ENCODE data around the gene TMEM163. TPM values are rescaled to one million over a fixed set of nuclear protein-coding genes. Genes with fewer than 3 reads are reported as not detected.

Gene TMEM163
- total and polyA plus RNA-seq, 2 donors from 2014 or later = 2.6 to 5.9 TPM

DNA sequence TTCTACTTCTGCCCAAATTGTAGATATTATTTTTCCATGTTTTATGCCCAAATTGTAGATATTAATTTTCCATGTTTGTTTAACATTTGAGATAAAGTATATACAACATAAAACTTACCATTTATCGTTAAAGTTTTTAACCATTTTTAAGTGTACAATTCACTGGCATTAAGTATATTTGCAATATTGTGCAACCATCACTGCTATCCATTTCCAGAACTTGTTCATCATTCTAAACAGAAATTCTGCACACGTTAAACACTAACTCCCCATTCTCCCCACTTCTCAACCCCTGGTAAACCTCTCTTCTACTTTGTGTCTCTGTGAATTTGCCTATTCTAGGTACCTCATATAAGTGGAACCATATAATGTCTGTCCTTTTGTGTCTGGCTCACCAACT, 302.8 kb downstream of the TMEM163 start:
- Histone ChIP-seq H3K4me3 (ENCODE audit: low read length in 3 of 3) (no peak overlapping the region), H3K27me3 (ENCODE audit: control insufficient read depth, insufficient read depth, low read length) (no peaks in the 10 kb centered on the region), H3K4me1 (ENCODE audit: control insufficient read depth in 2 of 3, insufficient read depth in 2 of 3, low read depth in 1 of 3, low read length in 3 of 3) (peaks cover 0 to 2% (median 0%) of the 10 kb centered on the region in 3 donors), H3K27ac (ENCODE audit: low read depth in 2 of 2, low read length in 2 of 2) (no peak overlapping the region), H3K9me3 (ENCODE audit: control insufficient read depth in 2 of 3, insufficient read depth in 1 of 3, low read length in 3 of 3) (no peaks in the 10 kb centered on the region), H3K36me3 (ENCODE audit: control insufficient read depth in 2 of 3, insufficient read depth in 3 of 3, low read length in 3 of 3) (no peaks in the 10 kb centered on the region), H3K9ac (ENCODE audit: low read length in 3 of 3) (no peak overlapping the region)
- DNase-seq (no peak), FAIRE-seq (no peak)
- intact Hi-C loops (cut with DNase I) = loop anchor here (5.0 to 10.0 kb wide), 2 partner anchors 301 to 524 kb away; no protein-coding TSS in a partner anchor
- TF ChIP-seq, protein P1, sequence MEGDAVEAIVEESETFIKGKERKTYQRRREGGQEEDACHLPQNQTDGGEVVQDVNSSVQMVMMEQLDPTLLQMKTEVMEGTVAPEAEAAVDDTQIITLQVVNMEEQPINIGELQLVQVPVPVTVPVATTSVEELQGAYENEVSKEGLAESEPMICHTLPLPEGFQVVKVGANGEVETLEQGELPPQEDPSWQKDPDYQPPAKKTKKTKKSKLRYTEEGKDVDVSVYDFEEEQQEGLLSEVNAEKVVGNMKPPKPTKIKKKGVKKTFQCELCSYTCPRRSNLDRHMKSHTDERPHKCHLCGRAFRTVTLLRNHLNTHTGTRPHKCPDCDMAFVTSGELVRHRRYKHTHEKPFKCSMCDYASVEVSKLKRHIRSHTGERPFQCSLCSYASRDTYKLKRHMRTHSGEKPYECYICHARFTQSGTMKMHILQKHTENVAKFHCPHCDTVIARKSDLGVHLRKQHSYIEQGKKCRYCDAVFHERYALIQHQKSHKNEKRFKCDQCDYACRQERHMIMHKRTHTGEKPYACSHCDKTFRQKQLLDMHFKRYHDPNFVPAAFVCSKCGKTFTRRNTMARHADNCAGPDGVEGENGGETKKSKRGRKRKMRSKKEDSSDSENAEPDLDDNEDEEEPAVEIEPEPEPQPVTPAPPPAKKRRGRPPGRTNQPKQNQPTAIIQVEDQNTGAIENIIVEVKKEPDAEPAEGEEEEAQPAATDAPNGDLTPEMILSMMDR (IDR thresholded peaks at IDR 0.05; ENCODE audit: borderline replicate concordance, extremely low read depth, insufficient read depth) = no peak

DNA sequence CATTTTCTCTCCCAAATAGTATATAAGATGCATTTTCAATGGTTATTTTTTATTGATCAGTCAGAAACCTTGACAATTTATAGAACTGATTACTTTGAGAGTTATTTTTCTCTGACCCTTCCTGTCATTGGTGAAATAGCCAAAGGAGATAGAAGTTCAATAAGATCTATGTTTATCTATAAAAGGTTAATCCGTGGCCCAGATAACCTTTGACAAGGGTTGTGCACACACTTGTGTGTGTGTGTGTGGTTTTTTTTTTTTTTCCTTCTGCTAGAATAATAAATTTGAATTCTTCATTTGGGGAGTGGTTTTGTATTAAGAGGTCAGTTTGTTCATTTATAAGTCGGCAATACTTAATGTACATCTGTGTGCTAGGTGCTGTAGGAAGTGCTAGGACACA, 304.9 kb downstream of the TMEM163 start:
- DNase-seq (no peak), FAIRE-seq (no peak)
- Histone ChIP-seq H3K27me3 (ENCODE audit: control insufficient read depth, insufficient read depth, low read length) (no peaks in the 10 kb centered on the region), H3K36me3 (ENCODE audit: control insufficient read depth in 2 of 3, insufficient read depth in 3 of 3, low read length in 3 of 3) (no peaks in the 10 kb centered on the region), H3K27ac (ENCODE audit: low read depth in 2 of 2, low read length in 2 of 2) (no peak overlapping the region), H3K9ac (ENCODE audit: low read length in 3 of 3) (no peak overlapping the region), H3K4me3 (ENCODE audit: low read length in 3 of 3) (no peak overlapping the region), H3K4me1 (ENCODE audit: control insufficient read depth in 2 of 3, insufficient read depth in 2 of 3, low read depth in 1 of 3, low read length in 3 of 3) (peaks cover 0 to 2% (median 0%) of the 10 kb centered on the region in 3 donors), H3K9me3 (ENCODE audit: control insufficient read depth in 2 of 3, insufficient read depth in 1 of 3, low read length in 3 of 3) (no peaks in the 10 kb centered on the region)
- intact Hi-C loops (cut with DNase I) = loop anchor here (10.0 kb wide), 1 partner anchor 299 kb away; no protein-coding TSS in a partner anchor
- TF ChIP-seq, protein P1 (IDR thresholded peaks at IDR 0.05; ENCODE audit: borderline replicate concordance, extremely low read depth, insufficient read depth) = no peak

DNA sequence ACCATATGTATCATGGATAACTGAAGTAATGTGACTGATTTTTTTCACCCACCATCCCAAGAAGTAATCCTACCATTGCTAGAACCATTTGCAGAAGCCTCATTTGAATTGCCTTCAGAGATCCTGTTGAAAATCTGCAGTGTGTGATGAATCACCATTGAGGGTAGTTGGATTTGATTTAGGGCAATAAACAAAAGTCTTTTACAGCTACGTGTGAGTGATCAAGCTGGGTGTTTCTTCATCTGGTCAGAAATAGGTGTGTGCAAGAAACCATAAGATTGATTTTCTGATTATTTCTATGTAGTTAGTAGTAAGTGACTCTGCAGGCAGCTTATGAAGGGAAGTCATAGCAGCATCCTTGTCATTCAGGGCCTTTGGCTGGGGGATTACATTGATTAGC, 305.4 kb downstream of the TMEM163 start:
- H3K27me3 ChIP-seq (ENCODE audit: control insufficient read depth, insufficient read depth, low read length) = no peaks in the 10 kb centered on the region
- DNase-seq (no peak), FAIRE-seq (no peak)
- no peaks in the 10 kb centered on the region for H3K9me3 ChIP-seq (ENCODE audit: control insufficient read depth in 2 of 3, insufficient read depth in 1 of 3, low read length in 3 of 3)
- H3K9ac ChIP-seq (ENCODE audit: low read length in 3 of 3) = no peak overlapping the region
- H3K36me3 ChIP-seq (ENCODE audit: control insufficient read depth in 2 of 3, insufficient read depth in 3 of 3, low read length in 3 of 3) = no peaks in the 10 kb centered on the region
- no peak overlapping the region for H3K27ac ChIP-seq (ENCODE audit: low read depth in 2 of 2, low read length in 2 of 2)
- intact Hi-C loops (cut with DNase I) = loop anchor here (10.0 kb wide), 1 partner anchor 299 kb away; no protein-coding TSS in a partner anchor
- no peak overlapping the region for H3K4me3 ChIP-seq (ENCODE audit: low read length in 3 of 3)
- TF ChIP-seq, protein P1 (IDR thresholded peaks at IDR 0.05; ENCODE audit: borderline replicate concordance, extremely low read depth, insufficient read depth) = no peak
- H3K4me1 ChIP-seq (ENCODE audit: control insufficient read depth in 2 of 3, insufficient read depth in 2 of 3, low read depth in 1 of 3, low read length in 3 of 3) = peaks cover 0 to 2% (median 0%) of the 10 kb centered on the region in 3 donors

DNA sequence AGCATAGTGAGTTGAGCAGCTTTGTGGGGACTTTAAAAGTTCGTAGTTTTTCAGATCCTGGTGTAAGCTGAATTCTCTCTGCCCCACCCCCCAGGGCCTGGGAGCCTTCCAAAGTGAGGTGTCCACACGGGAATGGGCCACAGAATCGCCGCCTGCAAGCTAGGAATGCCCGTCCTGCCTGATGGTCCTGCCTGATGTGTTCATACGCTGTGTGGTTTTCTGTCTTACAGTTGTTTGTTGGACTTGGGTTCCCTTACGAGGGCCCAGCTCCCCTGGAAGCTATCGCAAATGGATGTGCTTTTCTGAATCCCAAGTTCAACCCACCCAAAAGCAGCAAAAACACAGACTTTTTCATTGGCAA, 306.2 kb downstream of the TMEM163 start:
- DNase-seq = no peak
- Histone ChIP-seq H3K27me3 (ENCODE audit: control insufficient read depth, insufficient read depth, low read length) (no peaks in the 10 kb centered on the region), H3K27ac (ENCODE audit: low read depth in 2 of 2, low read length in 2 of 2) (no peak overlapping the region), H3K4me3 (ENCODE audit: low read length in 3 of 3) (no peak overlapping the region), H3K9ac (ENCODE audit: low read length in 3 of 3) (no peak overlapping the region), H3K4me1 (ENCODE audit: control insufficient read depth in 2 of 3, insufficient read depth in 2 of 3, low read depth in 1 of 3, low read length in 3 of 3) (peaks cover 0 to 2% (median 0%) of the 10 kb centered on the region in 3 donors), H3K9me3 (ENCODE audit: control insufficient read depth in 2 of 3, insufficient read depth in 1 of 3, low read length in 3 of 3) (no peaks in the 10 kb centered on the region), H3K36me3 (ENCODE audit: control insufficient read depth in 2 of 3, insufficient read depth in 3 of 3, low read length in 3 of 3) (no peaks in the 10 kb centered on the region)
- intact Hi-C loops (cut with DNase I) = loop anchor here (10.0 kb wide), 1 partner anchor 298 kb away; no protein-coding TSS in a partner anchor
- no peak for FAIRE-seq
- TF ChIP-seq, protein P1 (IDR thresholded peaks at IDR 0.05; ENCODE audit: borderline replicate concordance, extremely low read depth, insufficient read depth) = no peak
